ENCODE data around the gene RANBP1. TPM values are rescaled to one million over a fixed set of nuclear protein-coding genes. Genes with fewer than 3 reads are reported as not detected.

RANBP1 gene
- total and polyA plus RNA-seq, 2 of the 13 experiments (the other 11 are each of a cell fraction or from before 2014, with no cell fraction given): 181 to 492 TPM

GRCh38 chr22:20105456-20106204 lies 10.3 kb upstream of the RANBP1 start:
- Histone ChIP-seq H3K27me3 (ENCODE audit: control insufficient read depth in 1 of 2, insufficient read depth in 2 of 2, low read length in 2 of 2) (no peaks in the 10 kb centered on the region), H4K20me1 (ENCODE audit: insufficient read depth, low read length) (no peaks in the 10 kb centered on the region), H3K36me3 (replicated peaks in 1 of 2; ENCODE audit: control insufficient read depth in 1 of 2, insufficient read depth in 2 of 2, low read length in 2 of 2) (peaks cover 55 to 94% of the 10 kb centered on the region in 2 experiments), H3K4me3 (replicated peaks in 1 of 3; ENCODE audit: insufficient read depth in 1 of 3, low read depth in 2 of 3, low read length in 3 of 3) (no peak overlapping the region), H3K9me3 (ENCODE audit: low read length) (no peaks in the 10 kb centered on the region), H3K4me2 (ENCODE audit: low read depth, low read length) (no peak overlapping the region), H3K9ac (ENCODE audit: insufficient read depth, low read depth, low read length) (no peak overlapping the region), H3K27ac (ENCODE audit: extremely low read length, insufficient read depth, low read length) (no peak overlapping the region), H2AFZ (ENCODE audit: low read length) (no peak overlapping the region), H3K4me1 (ENCODE audit: insufficient read depth, low read length) (peaks cover 8% of the 10 kb centered on the region; the same call in 1 of the 2 replicates), H3K79me2 (ENCODE audit: insufficient read depth, low read length) (peaks cover 10% of the 10 kb centered on the region)
- no peak for TF ChIP-seq ZNF670 (CRISPR knock-in tag; IDR thresholded peaks at IDR 0.05; ENCODE audit: borderline replicate concordance)
- TF ChIP-seq DMAP1 (CRISPR knock-in tag; IDR thresholded peaks at IDR 0.05): no peak
- no peak for TF ChIP-seq FOXK1 (CRISPR knock-in tag; IDR thresholded peaks at IDR 0.05; ENCODE audit: borderline replicate concordance, low read depth)
- no peak for TF ChIP-seq HMG20B (CRISPR knock-in tag; conservative IDR thresholded peaks at IDR 0.05)
- TF ChIP-seq DPF2 (CRISPR knock-in tag; IDR thresholded peaks at IDR 0.05; ENCODE audit: borderline replicate concordance, low read depth): no peak
- no peak for TF ChIP-seq ZNF260 (CRISPR knock-in tag; IDR thresholded peaks at IDR 0.05; ENCODE audit: borderline replicate concordance, low read depth)
- TF ChIP-seq ZNF354B (CRISPR knock-in tag; IDR thresholded peaks at IDR 0.05): no peak
- TF ChIP-seq KDM6A (CRISPR knock-in tag; IDR thresholded peaks at IDR 0.05; ENCODE audit: low read depth): no peak
- TF ChIP-seq SIN3B (IDR thresholded peaks at IDR 0.05; ENCODE audit: low read length): no peak
- no peak for TF ChIP-seq ZNF816 (CRISPR knock-in tag; IDR thresholded peaks at IDR 0.05; ENCODE audit: borderline replicate concordance)
- no peak for TF ChIP-seq YY1 (IDR thresholded peaks at IDR 0.05; ENCODE audit: insufficient read depth, insufficient replicate concordance, low read depth, low read length)
- no peak for TF ChIP-seq ZNF704 (CRISPR knock-in tag; IDR thresholded peaks at IDR 0.05; ENCODE audit: borderline replicate concordance)
- no peak for TF ChIP-seq ZNF274 (CRISPR knock-in tag; IDR thresholded peaks at IDR 0.05)
- TF ChIP-seq AGO2 (optimal IDR thresholded peaks at IDR 0.05; ENCODE audit: low read depth, low read length): no peak
- no peak for TF ChIP-seq BHLHE40 (IDR thresholded peaks at IDR 0.05; ENCODE audit: low read length)
- TF ChIP-seq STAG1 (CRISPR knock-in tag; IDR thresholded peaks at IDR 0.05): no peak
- TF ChIP-seq CENPT (CRISPR knock-in tag; IDR thresholded peaks at IDR 0.05; ENCODE audit: low read depth): no peak
- WGBS (ENCODE audit: low lambda C conversion rate): 97% methylated on average over 7 of the region's 7 CpGs
- in situ Hi-C loops (cut with HindIII; ENCODE audit: extremely low pct_ligation_motif_present, low pct_unique_long_range_greater_than_20kb): no loop called here
- no peak for FAIRE-seq
- intact Hi-C loops (cut with micrococcal nuclease; ENCODE audit: unreplicated experiment): no loop called here
- ChIA-PET POLR2A (no interaction called here), CTCF (ENCODE audit: low intra/inter-chr PET ratio, low total read pairs) (no interaction called here)
- no peak for ATAC-seq
- BruUV-seq (replicated peaks): no TSS peak
- no peak for DNase-seq (ENCODE audit: low spot score)
